Hepatocyte (in vitro differentiated cells): ENCODE data around the gene SLCO2B1.

Source experiments
- CTCF ChIP-seq: fragments of 200-600 bp; sonication (generic); IDR thresholded peaks from 2 replicates; pipeline ENCODE4 v1.5.1; 2016; ENCODE audit warnings: antibody characterized with exemption, mild to moderate bottlenecking; ENCODE audit not compliant: poor library complexity
- EZH2 ChIP-seq: fragments of 200-600 bp; sonication (generic); IDR thresholded peaks from 2 replicates; pipeline ENCODE4 v1.6.1; 2016; ENCODE audit warnings: antibody characterized with exemption, mild to moderate bottlenecking, borderline replicate concordance
- EZH2phosphoT487 ChIP-seq: fragments of 200-600 bp; sonication (generic); IDR thresholded peaks from one replicate; pipeline ENCODE4 v1.6.1; 2018; ENCODE audit warnings: antibody characterized with exemption, mild to moderate bottlenecking, low read depth, moderate library complexity; ENCODE audit not compliant: unreplicated experiment, severe bottlenecking

- TF ChIP-seq CTCF (no peak), EZH2 (no peak), EZH2phosphoT487 (no peak)
Observed at GRCh38 chr11:75167617-75168016, 16.7 kb downstream of the SLCO2B1 start.
